WTC11 (cell line): ENCODE results near the gene MSL1. TPM values are rescaled to one million over a fixed set of nuclear protein-coding genes. Genes with fewer than 3 reads are reported as not detected.
A peak's percentile ranks its signal among the peaks of the same experiment; 100 is the strongest.

Source experiments
- ATAC-seq: fragments of 200-7000 bp; cut with Tn5 transposase; 2 replicates; pipeline ENCODE4 v1.10.0; 2021; ENCODE audit warnings: mild to moderate bottlenecking, moderate library complexity
- CTCF ChIA-PET: fragments of 300-600 bp; sonication (Branson Sonifier 250); formaldehyde crosslinking; loops from one replicate; lab custom pipeline; 2021; ENCODE audit warnings: antibody characterized with exemption; lab: Charles Lee
- POLR2A ChIA-PET: fragments of 350-600 bp; sonication (Branson Sonifier 250); formaldehyde crosslinking; loops from one replicate; lab custom pipeline; 2021; ENCODE audit warnings: antibody characterized with exemption; lab: Charles Lee
- DNase-seq: peaks from one replicate; pipeline ENCODE4 v3.0.0; 2021; ENCODE audit warnings: low spot score
- H3K27ac Mint-ChIP-seq: 2 replicates; pipeline ENCODE4 v1.8.0; 2021; ENCODE audit warnings: mixed read lengths
- H3K27me3 Mint-ChIP-seq: 2 replicates; pipeline ENCODE4 v1.8.0; 2021; ENCODE audit warnings: low read depth, mild to moderate bottlenecking, moderate library complexity, mixed read lengths
- H3K36me3 Mint-ChIP-seq: 2 replicates; pipeline ENCODE4 v1.8.0; 2021; ENCODE audit warnings: mixed read lengths
- H3K4me1 Mint-ChIP-seq: 2 replicates; pipeline ENCODE4 v1.8.0; 2022; ENCODE audit warnings: mixed read lengths
- H3K4me3 Mint-ChIP-seq: 2 replicates; pipeline ENCODE4 v1.8.0; 2021; ENCODE audit warnings: mild to moderate bottlenecking, moderate library complexity, mixed read lengths
- H3K9me3 Mint-ChIP-seq: 2 replicates; pipeline ENCODE4 v1.8.0; 2021; ENCODE audit warnings: mixed read lengths
- AFF4 ChIP-seq: sonication (generic); formaldehyde crosslinking; IDR thresholded peaks from 2 replicates; pipeline ENCODE4 v1.8.1; 2023; ENCODE audit warnings: mild to moderate bottlenecking, missing genetic modification reagents, borderline replicate concordance
- E2F4 ChIP-seq: sonication (generic); formaldehyde crosslinking; IDR thresholded peaks from 2 replicates; pipeline ENCODE4 v1.8.1; 2022; ENCODE audit warnings: low read depth, mild to moderate bottlenecking, moderate library complexity, missing genetic modification reagents, borderline replicate concordance
- FOXJ3 ChIP-seq: sonication (generic); formaldehyde crosslinking; IDR thresholded peaks from 2 replicates; pipeline ENCODE4 v1.9.0; 2021; ENCODE audit warnings: missing genetic modification reagents, mild to moderate bottlenecking, borderline replicate concordance
- FOXP4 ChIP-seq: sonication (generic); formaldehyde crosslinking; IDR thresholded peaks from 2 replicates; pipeline ENCODE4 v1.8.0; 2022; ENCODE audit warnings: mild to moderate bottlenecking, missing genetic modification reagents
- GABPB1 ChIP-seq: sonication (generic); formaldehyde crosslinking; IDR thresholded peaks from 2 replicates; pipeline ENCODE4 v1.8.1; 2023; ENCODE audit warnings: mild to moderate bottlenecking, missing genetic modification reagents
- IRF1 ChIP-seq: sonication (generic); formaldehyde crosslinking; IDR thresholded peaks from 2 replicates; pipeline ENCODE4 v1.8.0; 2023; ENCODE audit warnings: missing genetic modification reagents
- NFYB ChIP-seq: sonication (generic); formaldehyde crosslinking; conservative IDR thresholded peaks from 2 replicates; pipeline ENCODE4 v1.8.0; 2022; ENCODE audit warnings: low read depth, missing genetic modification reagents
- NR3C1 ChIP-seq: sonication (generic); formaldehyde crosslinking; conservative IDR thresholded peaks from 2 replicates; pipeline ENCODE4 v1.8.1; 2023; ENCODE audit warnings: low read depth, mild to moderate bottlenecking, missing genetic modification reagents
- PRDM15 ChIP-seq: sonication (generic); formaldehyde crosslinking; IDR thresholded peaks from 2 replicates; pipeline ENCODE4 v1.8.0; 2022; ENCODE audit warnings: missing genetic modification reagents
- PREB ChIP-seq: sonication (generic); formaldehyde crosslinking; IDR thresholded peaks from 2 replicates; pipeline ENCODE4 v1.8.1; 2022; ENCODE audit warnings: mild to moderate bottlenecking, missing genetic modification reagents, moderate library complexity, borderline replicate concordance
- TEAD1 ChIP-seq: sonication (generic); formaldehyde crosslinking; IDR thresholded peaks from 2 replicates; pipeline ENCODE4 v1.8.0; 2022; ENCODE audit warnings: mild to moderate bottlenecking, missing genetic modification reagents
- TP53 ChIP-seq: sonication (generic); formaldehyde crosslinking; IDR thresholded peaks from 2 replicates; pipeline ENCODE4 v1.8.1; 2023; ENCODE audit warnings: mild to moderate bottlenecking, missing genetic modification reagents
- ZMAT4 ChIP-seq: fragments of 250-450 bp; sonication (Bioruptor Pico); IDR thresholded peaks from 2 replicates; pipeline ENCODE4 v1.9.0; 2021; ENCODE audit warnings: mild to moderate bottlenecking
- total RNA-seq: library from RNA; stranded (reverse); gene quantifications from 3 replicates; pipeline ENCODE4 v1.2.3, GENCODE V29; 2021

The MSL1 gene
- total RNA-seq, 1 experiment from 2014 or later, result 78.1 TPM

- TF ChIP-seq PRDM15, result no peak
- TF ChIP-seq NR3C1, result no peak
- TF ChIP-seq PREB (CRISPR knock-in tag), result no peak
- TF ChIP-seq IRF1 (CRISPR knock-in tag), result no peak
- no peak for TF ChIP-seq ZMAT4 (CRISPR knock-in tag)
- no peak for TF ChIP-seq TEAD1
- TF ChIP-seq GABPB1 (CRISPR knock-in tag), result no peak
- no peak for TF ChIP-seq E2F4 (CRISPR knock-in tag)
These were observed 15.7 kb upstream of the MSL1 start (continued) for GRCh38 chr17:40105861-40106759.

GRCh38 chr17:40106760-40107521, 14.8 kb upstream of the MSL1 start:
- Mint-ChIP-seq H3K27ac (no peak overlapping the region), H3K27me3 (peaks cover 56% of the 10 kb centered on the region), H3K36me3 (no peaks in the 10 kb centered on the region), H3K4me1 (peaks cover 87% of the 10 kb centered on the region), H3K4me3 (peak overlapping the region; percentile 26; the same call in 1 of the 2 replicates), H3K9me3 (no peaks in the 10 kb centered on the region)
- ChIA-PET CTCF (interaction anchor here (0.6 to 1.9 kb wide), 11 partner anchors 8 to 474 kb away, joined by 3 to 13 read pairs (median 5); no protein-coding TSS in a partner anchor), POLR2A (interaction anchor here (1.1 kb wide), 1 partner anchor 8 kb away, joined by 3 read pairs; no protein-coding TSS in a partner anchor)
- no peak for ATAC-seq
- TF ChIP-seq TP53 (0 out of 2 replicates have a peak, but pooled peaks have one; percentile 25), NFYB (CRISPR knock-in tag) (no peak)
- peak; percentile 22 for DNase-seq

- CTCF ChIA-PET, result interaction anchor here (0.8 to 1.9 kb wide), 8 partner anchors 9 to 94 kb away, joined by 3 to 13 read pairs (median 7); no protein-coding TSS in a partner anchor
- no peak overlapping the region for H3K27ac Mint-ChIP-seq
- 0 out of 2 replicates have a peak overlapping the region, but pooled peaks have one; percentile 26 for H3K4me3 Mint-ChIP-seq
- TF ChIP-seq FOXP4 (CRISPR knock-in tag), result no peak
- peak; percentile 82 for TF ChIP-seq GABPB1 (CRISPR knock-in tag)
- TF ChIP-seq FOXJ3 (CRISPR knock-in tag), result no peak
- TF ChIP-seq AFF4 (CRISPR knock-in tag), result no peak
- no peaks in the 10 kb centered on the region for H3K36me3 Mint-ChIP-seq
- H3K27me3 Mint-ChIP-seq, result peaks cover 53% of the 10 kb centered on the region
- POLR2A ChIA-PET, result interaction anchor here (1.1 kb wide), 1 partner anchor 9 kb away, joined by 3 read pairs; no protein-coding TSS in a partner anchor
- DNase-seq (no peak), ATAC-seq (no peak)
- peaks cover 92% of the 10 kb centered on the region for H3K4me1 Mint-ChIP-seq
- no peaks in the 10 kb centered on the region for H3K9me3 Mint-ChIP-seq
These were observed 14.1 kb upstream of the MSL1 start for GRCh38 chr17:40107522-40108174.
